ENCODE data around the gene POLR2A.

GRCh38 chr17:7437950-7438614 is 46.1 kb upstream of the POLR2A start:
- TF ChIP-seq EZH2 (IDR thresholded peaks at IDR 0.05) (no peak), POLR2AphosphoS5 (IDR thresholded peaks at IDR 0.05; ENCODE audit: borderline replicate concordance, low read depth, low read length) (peak; percentile 42; the same call in 1 of the 2 replicates)

Data from SK-N-MC (cell line).